Stimulated activated CD4-positive, alpha-beta T cell treated with anti-CD3 and anti-CD28 coated beads, TNF-alpha, amount 100 ng/mL, for 1 hour (primary cell): ENCODE data around the gene SNN.

Source experiments
- DNase-seq, 3 donors: peaks; one replicate each; pipeline ENCODE4 v3.0.0-alpha.2; 2020; ENCODE audit warnings: low read depth in 3 of 3, low spot score in 1 of 3

The SNN gene

GRCh38 chr16:11727796-11728543 lies 59.7 kb downstream of the SNN start:
- DNase-seq, result no peak
